ENCODE results near the gene HMCN2. TPM values are rescaled to one million over a fixed set of nuclear protein-coding genes. Genes with fewer than 3 reads are reported as not detected.
"Not testable (repeated sequence)": the region's sequence is repeated elsewhere in the genome, so short reads cannot be mapped to it uniquely, and the experiment has no call there.

Gene HMCN2
- total RNA-seq, 5 donors from 2014 or later (not counting 1 experiment from before 2014, with no cell fraction given) = 0.03 TPM; not detected in 4

GRCh38 chr9:130245474-130245873 lies 20.1 kb upstream of the HMCN2 start:
- no peak for ATAC-seq (replicated peaks in 1 of 4)
- Mint-ChIP-seq H3K27me3 (no peaks in the 10 kb centered on the region), H3K9me3 (no peaks in the 10 kb centered on the region), H3K36me3 (no peaks in the 10 kb centered on the region), H3K4me1 (peaks cover 15 to 19% (median 17%) of the 10 kb centered on the region in 3 donors), H3K27ac (no peak overlapping the region), H3K4me3 (no peak overlapping the region)
- peaks cover 3 to 21% of the 10 kb centered on the region in 2 experiments for H3K4me1 ChIP-seq (ENCODE audit: control insufficient read depth in 1 of 2, extremely low read depth in 1 of 2, insufficient read depth in 2 of 2, low read length in 2 of 2)
- DNase-seq = no peak
- no peak overlapping the region for H3K27ac ChIP-seq (ENCODE audit: low read length)
- 83% methylated on average over 1 of the region's 11 CpGs for WGBS (ENCODE audit: insufficient coverage)
- H3K9me3 ChIP-seq = no peaks in the 10 kb centered on the region
- peaks cover 0 to 11% of the 10 kb centered on the region in 2 experiments for H3K27me3 ChIP-seq (replicated peaks in 1 of 2; ENCODE audit: control insufficient read depth in 2 of 2, extremely low read depth in 1 of 2, insufficient read depth in 2 of 2, low read length in 1 of 2)
- H3K36me3 ChIP-seq (ENCODE audit: control insufficient read depth in 2 of 2, extremely low read depth in 1 of 2, insufficient read depth in 1 of 2, low read length in 1 of 2) = no peaks in the 10 kb centered on the region
- POLR2A ChIA-PET = interaction anchor here in 1 of 2 donors (0.6 kb wide), 1 partner anchor 41 kb away, joined by 4 read pairs; no protein-coding TSS in a partner anchor
- H3K4me3 ChIP-seq (ENCODE audit: control insufficient read depth in 1 of 2, extremely low read depth in 1 of 2, low read length in 1 of 2) = no peak overlapping the region
- CTCF ChIA-PET = no interaction called here

DNA sequence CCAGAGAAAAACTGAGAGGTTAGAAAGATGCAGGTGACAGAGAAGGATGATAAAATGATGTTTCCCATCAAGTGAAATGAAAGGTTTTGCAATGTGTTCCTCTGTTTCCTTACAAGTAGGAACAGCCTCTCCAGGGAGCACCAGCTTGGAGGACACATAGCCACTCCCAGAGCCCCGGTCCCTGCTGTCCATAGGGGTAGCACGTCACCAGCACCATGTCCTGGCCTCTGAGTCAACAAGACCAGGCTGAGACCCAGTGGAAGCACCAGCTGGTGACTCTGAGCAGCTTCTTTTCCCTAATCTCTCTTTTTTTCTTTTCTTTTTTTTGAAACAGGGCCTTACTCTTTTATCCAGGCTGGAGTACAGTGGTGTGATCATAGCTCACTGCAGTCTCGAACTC lies 19.4 kb upstream of the HMCN2 start:
- ATAC-seq (replicated peaks in 1 of 4) = no peak
- 92% methylated on average over 2 of the region's 3 CpGs for WGBS (ENCODE audit: insufficient coverage)
- ChIA-PET POLR2A (interaction anchor here in 1 of 2 donors (0.6 kb wide), 1 partner anchor 42 kb away, joined by 4 read pairs; no protein-coding TSS in a partner anchor), CTCF (interaction anchor here in 1 of 2 donors (0.6 kb wide), 1 partner anchor 249 kb away, joined by 3 read pairs; no protein-coding TSS in a partner anchor)
- Histone ChIP-seq H3K36me3 (ENCODE audit: control insufficient read depth in 2 of 2, extremely low read depth in 1 of 2, insufficient read depth in 1 of 2, low read length in 1 of 2) (no peaks in the 10 kb centered on the region), H3K4me3 (ENCODE audit: control insufficient read depth in 1 of 2, extremely low read depth in 1 of 2, low read length in 1 of 2) (no peak overlapping the region), H3K4me1 (ENCODE audit: control insufficient read depth in 1 of 2, extremely low read depth in 1 of 2, insufficient read depth in 2 of 2, low read length in 2 of 2) (peaks cover 3 to 15% of the 10 kb centered on the region in 2 experiments), H3K27me3 (replicated peaks in 1 of 2; ENCODE audit: control insufficient read depth in 2 of 2, extremely low read depth in 1 of 2, insufficient read depth in 2 of 2, low read length in 1 of 2) (peaks cover 2 to 11% of the 10 kb centered on the region in 2 experiments), H3K9me3 (no peaks in the 10 kb centered on the region), H3K27ac (ENCODE audit: low read length) (no peak overlapping the region)
- H3K4me3 Mint-ChIP-seq = no peak overlapping the region
- no peak overlapping the region for H3K27ac Mint-ChIP-seq
- no peaks in the 10 kb centered on the region for H3K9me3 Mint-ChIP-seq
- H3K27me3 Mint-ChIP-seq = no peaks in the 10 kb centered on the region
- H3K36me3 Mint-ChIP-seq = no peaks in the 10 kb centered on the region
- H3K4me1 Mint-ChIP-seq = peaks cover 10 to 12% (median 10%) of the 10 kb centered on the region in 3 donors
- no peak for DNase-seq

DNA sequence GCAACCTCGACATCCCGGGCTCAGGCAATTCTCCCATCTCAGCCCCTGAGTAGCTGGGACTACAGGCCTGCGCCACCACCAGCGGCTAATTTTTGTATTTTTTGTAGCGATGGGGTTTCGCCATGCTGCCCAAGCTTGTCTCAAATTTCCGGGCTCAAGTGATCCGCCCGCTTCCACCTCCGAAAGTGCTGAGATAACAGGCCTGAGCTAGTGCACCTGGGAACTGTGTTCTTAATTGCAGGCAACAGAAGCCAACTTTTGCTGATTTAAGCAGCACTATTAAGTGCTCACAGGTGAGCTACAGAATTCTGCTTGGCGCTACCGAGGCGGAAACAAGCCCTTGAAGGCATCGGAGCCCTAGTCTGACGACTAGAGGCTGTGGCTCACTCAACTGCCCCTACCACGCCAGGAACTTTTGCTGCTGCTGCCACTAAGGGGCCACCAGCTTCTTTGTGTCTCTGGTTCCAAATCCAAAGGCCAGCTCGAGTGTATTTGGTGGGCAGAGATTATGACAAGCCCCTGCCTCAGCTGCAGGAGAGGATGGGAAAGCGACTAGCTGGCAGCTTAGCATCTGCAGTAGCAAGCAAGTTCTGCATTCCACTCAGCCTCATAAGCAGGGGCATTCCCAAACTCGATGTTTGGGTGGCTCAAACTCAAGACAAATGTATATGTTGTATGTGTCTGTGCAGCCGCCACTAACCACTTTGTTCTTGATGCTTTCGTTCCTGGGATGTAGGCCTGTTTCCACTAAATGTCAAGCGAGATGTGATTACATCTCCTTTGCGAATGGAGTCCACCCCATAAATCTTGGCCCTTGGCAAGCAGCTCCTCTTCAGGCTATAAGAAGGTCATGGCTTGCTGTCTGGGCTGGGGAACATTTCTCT lies 10.6 kb upstream of the HMCN2 start:
- H3K4me3 Mint-ChIP-seq = no peak overlapping the region
- Histone ChIP-seq H3K4me1 (ENCODE audit: control insufficient read depth in 1 of 2, extremely low read depth in 1 of 2, insufficient read depth in 2 of 2, low read length in 2 of 2) (no peaks in the 10 kb centered on the region), H3K27me3 (replicated peaks in 1 of 2; ENCODE audit: control insufficient read depth in 2 of 2, extremely low read depth in 1 of 2, insufficient read depth in 2 of 2, low read length in 1 of 2) (peaks cover 5 to 14% of the 10 kb centered on the region in 2 experiments), H3K4me3 (ENCODE audit: control insufficient read depth in 1 of 2, extremely low read depth in 1 of 2, low read length in 1 of 2) (no peak overlapping the region), H3K9me3 (no peaks in the 10 kb centered on the region), H3K27ac (ENCODE audit: low read length) (no peak overlapping the region), H3K36me3 (ENCODE audit: control insufficient read depth in 2 of 2, extremely low read depth in 1 of 2, insufficient read depth in 1 of 2, low read length in 1 of 2) (no peaks in the 10 kb centered on the region)
- no peak overlapping the region for H3K27ac Mint-ChIP-seq
- WGBS (ENCODE audit: insufficient coverage) = 78% methylated on average over 23 of the region's 23 CpGs
- no peaks in the 10 kb centered on the region for H3K36me3 Mint-ChIP-seq
- ChIA-PET CTCF (no interaction called here), POLR2A (interaction anchor here in 1 of 2 donors (0.6 kb wide), 1 partner anchor 194 kb away, joined by 3 read pairs; no protein-coding TSS in a partner anchor)
- H3K9me3 Mint-ChIP-seq = no peaks in the 10 kb centered on the region
- H3K4me1 Mint-ChIP-seq = no peaks in the 10 kb centered on the region
- peaks cover 12 to 19% of the 10 kb centered on the region in 2 donors for H3K27me3 Mint-ChIP-seq
- ATAC-seq (replicated peaks in 1 of 4) (no peak), DNase-seq (no peak)

DNA sequence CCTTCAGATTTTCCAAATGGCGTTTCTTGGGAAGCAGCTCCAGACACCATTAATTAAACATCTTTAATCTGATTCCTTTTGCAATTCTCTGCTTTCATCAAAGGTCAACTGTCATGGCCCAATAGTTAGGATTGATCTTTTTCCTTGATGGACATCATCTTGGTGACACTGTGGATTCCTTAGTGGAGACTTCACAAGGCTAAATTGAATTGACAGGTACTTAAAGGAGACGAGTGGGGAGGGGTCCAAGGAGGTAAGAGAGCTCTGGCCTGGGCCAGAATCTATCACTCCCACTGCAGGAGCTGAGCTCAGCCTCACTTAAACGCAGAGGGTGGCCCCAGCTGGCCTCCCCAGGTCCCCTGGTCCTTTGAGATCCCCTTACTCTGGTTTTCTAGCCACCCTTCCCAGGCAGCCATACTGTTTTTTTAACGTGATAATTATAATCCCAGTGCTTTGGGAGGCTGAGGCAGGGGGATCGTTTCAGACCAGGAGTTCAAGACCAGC lies 9.9 kb upstream of the HMCN2 start:
- ChIA-PET CTCF (interaction anchor here in 1 of 2 donors (0.7 kb wide), 1 partner anchor 8 kb away, joined by 3 read pairs; no protein-coding TSS in a partner anchor), POLR2A (interaction anchor here in 1 of 2 donors (0.6 kb wide), 1 partner anchor 195 kb away, joined by 3 read pairs; no protein-coding TSS in a partner anchor)
- Mint-ChIP-seq H3K36me3 (no peaks in the 10 kb centered on the region), H3K27ac (no peak overlapping the region), H3K9me3 (no peaks in the 10 kb centered on the region), H3K4me1 (no peaks in the 10 kb centered on the region), H3K27me3 (peaks cover 17 to 24% of the 10 kb centered on the region in 2 donors), H3K4me3 (no peak overlapping the region)
- WGBS (ENCODE audit: insufficient coverage) = 61% methylated on average over 2 of the region's 5 CpGs
- Histone ChIP-seq H3K4me3 (ENCODE audit: control insufficient read depth in 1 of 2, extremely low read depth in 1 of 2, low read length in 1 of 2) (no peak overlapping the region), H3K36me3 (ENCODE audit: control insufficient read depth in 2 of 2, extremely low read depth in 1 of 2, insufficient read depth in 1 of 2, low read length in 1 of 2) (no peaks in the 10 kb centered on the region), H3K4me1 (ENCODE audit: control insufficient read depth in 1 of 2, extremely low read depth in 1 of 2, insufficient read depth in 2 of 2, low read length in 2 of 2) (no peaks in the 10 kb centered on the region), H3K9me3 (no peaks in the 10 kb centered on the region), H3K27ac (ENCODE audit: low read length) (no peak overlapping the region), H3K27me3 (replicated peaks in 1 of 2; ENCODE audit: control insufficient read depth in 2 of 2, extremely low read depth in 1 of 2, insufficient read depth in 2 of 2, low read length in 1 of 2) (peaks cover 5 to 14% of the 10 kb centered on the region in 2 experiments)
- ATAC-seq (replicated peaks in 1 of 4) = no peak
- no peak for DNase-seq

DNA sequence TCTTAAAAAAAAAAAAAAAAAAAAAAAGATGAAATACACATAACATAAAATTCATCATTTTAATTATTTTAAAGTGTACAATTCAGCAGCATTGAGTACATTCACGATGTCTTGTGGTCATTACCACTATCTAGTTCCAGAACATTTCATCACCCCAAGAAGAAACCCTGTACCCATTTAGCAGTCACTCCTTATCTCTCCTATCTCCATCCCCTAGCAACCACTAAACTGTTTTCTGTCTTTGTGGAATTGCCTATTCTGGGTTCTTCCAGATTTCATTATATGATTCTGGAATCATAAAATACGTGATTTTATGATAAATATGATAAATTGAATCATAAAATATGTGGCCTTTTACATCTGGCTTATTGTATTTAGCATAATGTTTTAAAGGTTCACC lies 8.9 kb upstream of the HMCN2 start:
- Histone ChIP-seq H3K4me3 (ENCODE audit: control insufficient read depth in 1 of 2, extremely low read depth in 1 of 2, low read length in 1 of 2) (no peak overlapping the region), H3K4me1 (ENCODE audit: control insufficient read depth in 1 of 2, extremely low read depth in 1 of 2, insufficient read depth in 2 of 2, low read length in 2 of 2) (no peaks in the 10 kb centered on the region), H3K27ac (ENCODE audit: low read length) (no peak overlapping the region), H3K27me3 (replicated peaks in 1 of 2; ENCODE audit: control insufficient read depth in 2 of 2, extremely low read depth in 1 of 2, insufficient read depth in 2 of 2, low read length in 1 of 2) (peaks cover 3 to 23% of the 10 kb centered on the region in 2 experiments), H3K9me3 (no peaks in the 10 kb centered on the region), H3K36me3 (ENCODE audit: control insufficient read depth in 2 of 2, extremely low read depth in 1 of 2, insufficient read depth in 1 of 2, low read length in 1 of 2) (no peaks in the 10 kb centered on the region)
- Mint-ChIP-seq H3K9me3 (no peaks in the 10 kb centered on the region), H3K27me3 (peaks cover 21 to 31% of the 10 kb centered on the region in 2 donors), H3K36me3 (no peaks in the 10 kb centered on the region), H3K4me1 (no peaks in the 10 kb centered on the region), H3K4me3 (no peak overlapping the region), H3K27ac (no peak overlapping the region)
- ATAC-seq (replicated peaks in 1 of 4) (no peak), DNase-seq (no peak)
- ChIA-PET POLR2A (interaction anchor here in 1 of 2 donors (0.5 kb wide), 1 partner anchor 67 kb away, joined by 3 read pairs; no protein-coding TSS in a partner anchor), CTCF (interaction anchor here in 1 of 2 donors (0.6 kb wide), 1 partner anchor 1112 kb away, joined by 4 read pairs; no protein-coding TSS in a partner anchor)
- WGBS (ENCODE audit: insufficient coverage) = 71% methylated on average over 1 of the region's 2 CpGs

- H3K9me3 Mint-ChIP-seq; H3K27ac Mint-ChIP-seq; H3K4me1 ChIP-seq (ENCODE audit: control insufficient read depth in 1 of 2, extremely low read depth in 1 of 2, insufficient read depth in 2 of 2, low read length in 2 of 2); H3K4me3 Mint-ChIP-seq; H3K36me3 ChIP-seq (ENCODE audit: control insufficient read depth in 2 of 2, extremely low read depth in 1 of 2, insufficient read depth in 1 of 2, low read length in 1 of 2); H3K36me3 Mint-ChIP-seq; DNase-seq; H3K4me3 ChIP-seq (ENCODE audit: control insufficient read depth in 1 of 2, extremely low read depth in 1 of 2, low read length in 1 of 2); POLR2A ChIA-PET; H3K9me3 ChIP-seq; H3K4me1 Mint-ChIP-seq; H3K27ac ChIP-seq (ENCODE audit: low read length); ATAC-seq (replicated peaks in 1 of 4): not testable (repeated sequence)
- CTCF ChIA-PET = interaction anchor here in 1 of 2 donors (0.7 kb wide), 1 partner anchor 503 kb away, joined by 9 read pairs; no protein-coding TSS in a partner anchor
- H3K27me3 Mint-ChIP-seq = peaks cover 24 to 39% of the 10 kb centered on the region in 2 donors
- WGBS (ENCODE audit: insufficient coverage) = 91% methylated on average over 4 of the region's 7 CpGs
- peaks cover 9 to 38% of the 10 kb centered on the region in 2 experiments for H3K27me3 ChIP-seq (replicated peaks in 1 of 2; ENCODE audit: control insufficient read depth in 2 of 2, extremely low read depth in 1 of 2, insufficient read depth in 2 of 2, low read length in 1 of 2)
These were observed 7.4 kb upstream of the HMCN2 start for GRCh38 chr9:130258137-130258536.

All from T-cell (primary cell).